NCI-H82 (cell line): ENCODE measurements around the gene DUSP10.

Source experiments
- DNase-seq: peaks from one replicate; lab custom pipeline; 2025; lab: John Stamatoyannopoulos, UW

DUSP10 gene

GRCh38 chr1:221732052-221732451, 9.8 kb downstream of the DUSP10 start:
- DNase-seq: no peak

DNA sequence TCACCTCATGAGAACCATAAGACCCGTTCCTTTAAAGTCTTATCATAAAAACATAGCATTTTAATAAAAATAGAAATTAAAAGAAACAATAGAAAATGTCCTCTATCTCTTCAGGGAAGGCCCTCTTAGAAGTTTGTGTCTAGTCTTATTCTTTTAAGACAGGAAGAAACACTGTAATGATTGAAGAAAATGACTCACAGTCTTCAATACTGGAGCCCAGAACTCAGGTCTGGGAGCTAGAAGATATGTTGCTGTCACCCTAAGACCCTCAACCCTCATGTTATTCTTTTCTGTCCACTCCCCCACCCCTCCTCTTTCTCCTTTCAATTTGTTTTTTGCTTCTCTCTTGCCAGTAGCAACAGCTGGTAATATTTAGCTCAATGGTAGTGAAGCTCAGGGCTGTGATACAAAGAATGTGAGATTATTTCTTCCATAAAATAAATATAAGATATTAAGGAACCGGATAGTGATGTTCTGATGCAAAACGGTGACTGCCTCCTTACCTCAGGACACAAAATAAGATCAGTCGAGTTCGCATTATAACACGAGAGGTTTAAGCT, 12.0 kb downstream of the DUSP10 start:
- DNase-seq: peak; percentile 64

DNA sequence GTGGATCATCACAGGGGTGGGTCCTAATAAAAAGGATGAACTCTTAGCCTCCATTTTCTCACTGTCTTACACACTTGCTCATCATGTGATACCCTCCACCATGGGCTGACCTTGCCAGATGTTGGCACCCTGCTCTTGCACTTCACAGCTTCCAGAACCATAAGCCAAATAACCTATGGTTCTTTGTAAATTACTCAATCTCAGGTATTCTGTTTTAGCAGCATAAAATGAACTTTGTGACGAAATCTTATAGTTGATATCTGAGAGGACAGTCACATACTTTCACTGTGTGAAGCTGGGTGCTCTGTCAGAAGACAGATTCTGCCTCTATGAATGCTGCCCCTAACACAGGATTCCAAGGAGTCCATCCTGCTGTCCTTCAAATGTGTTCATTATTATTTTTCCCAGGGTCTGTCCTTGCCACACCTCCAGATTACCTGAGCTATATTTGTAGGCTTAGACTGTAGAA, 13.8 kb downstream of the DUSP10 start:
- DNase-seq: no peak

GRCh38 chr1:221727146-221728036, 14.5 kb downstream of the DUSP10 start:
- DNase-seq: peak; percentile 68

GRCh38 chr1:221725735-221726672, 15.9 kb downstream of the DUSP10 start:
- DNase-seq: no peak

GRCh38 chr1:221724931-221725605, 16.8 kb downstream of the DUSP10 start:
- no peak for DNase-seq

DNA sequence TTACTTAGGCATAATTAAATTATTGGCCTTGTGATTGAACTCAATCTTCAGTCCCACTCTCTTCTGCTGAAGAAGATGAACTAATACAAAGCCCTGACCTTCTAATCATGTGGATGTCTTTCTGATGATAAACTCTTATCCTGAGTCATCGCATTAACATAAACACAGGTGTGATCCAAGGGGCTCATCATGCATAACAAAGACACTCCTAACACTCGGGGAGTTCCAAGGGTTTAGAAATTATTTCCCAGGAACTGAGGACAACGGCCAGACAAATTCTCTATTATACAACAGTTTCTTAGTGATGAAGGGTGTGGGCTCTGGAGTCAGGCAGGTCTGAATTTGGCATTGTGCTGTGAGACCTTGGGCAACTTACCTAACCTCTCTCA, 18.0 kb downstream of the DUSP10 start:
- no peak for DNase-seq

- DNase-seq: no peak
These were observed 18.7 kb downstream of the DUSP10 start for GRCh38 chr1:221723018-221723847.

GRCh38 chr1:221722254-221723017, 19.5 kb downstream of the DUSP10 start:
- DNase-seq: no peak

DNA sequence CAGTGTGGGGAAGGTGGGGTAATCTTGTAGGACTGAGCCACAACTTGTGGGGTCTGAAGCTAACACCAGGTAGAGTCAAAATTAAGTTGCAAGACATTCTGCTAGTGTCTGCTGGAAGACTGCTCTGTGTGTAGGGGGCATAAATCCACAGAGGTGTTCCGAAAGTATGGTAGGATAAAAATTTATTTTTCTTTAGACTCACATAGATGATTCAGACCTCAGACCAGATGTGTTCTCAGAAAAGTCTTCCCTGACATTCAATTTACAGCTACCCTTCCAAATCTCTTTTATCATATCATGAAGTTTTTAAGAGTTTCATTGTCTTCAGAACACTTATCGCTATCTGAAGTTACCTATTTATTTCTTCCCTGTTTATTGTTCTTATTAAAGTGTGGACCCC, 21.3 kb downstream of the DUSP10 start:
- no peak for DNase-seq

- no peak for DNase-seq
These were observed 21.9 kb downstream of the DUSP10 start for GRCh38 chr1:221719987-221720386.

DNA sequence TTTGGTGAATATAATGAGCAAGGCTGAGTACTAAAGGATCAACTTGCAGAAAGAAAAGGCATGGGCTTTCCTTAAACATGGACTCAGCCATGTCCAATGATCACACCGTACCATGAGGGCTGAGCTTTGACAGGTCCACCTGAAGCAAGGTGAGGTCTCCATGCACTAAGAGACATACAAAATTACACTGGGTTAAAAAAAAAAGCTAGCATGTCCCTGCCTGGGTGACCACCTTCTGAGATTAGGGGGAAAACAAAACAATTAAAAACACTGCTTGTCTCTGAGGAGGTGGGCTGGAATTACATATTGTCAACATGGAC, 22.7 kb downstream of the DUSP10 start:
- DNase-seq: no peak

DNA sequence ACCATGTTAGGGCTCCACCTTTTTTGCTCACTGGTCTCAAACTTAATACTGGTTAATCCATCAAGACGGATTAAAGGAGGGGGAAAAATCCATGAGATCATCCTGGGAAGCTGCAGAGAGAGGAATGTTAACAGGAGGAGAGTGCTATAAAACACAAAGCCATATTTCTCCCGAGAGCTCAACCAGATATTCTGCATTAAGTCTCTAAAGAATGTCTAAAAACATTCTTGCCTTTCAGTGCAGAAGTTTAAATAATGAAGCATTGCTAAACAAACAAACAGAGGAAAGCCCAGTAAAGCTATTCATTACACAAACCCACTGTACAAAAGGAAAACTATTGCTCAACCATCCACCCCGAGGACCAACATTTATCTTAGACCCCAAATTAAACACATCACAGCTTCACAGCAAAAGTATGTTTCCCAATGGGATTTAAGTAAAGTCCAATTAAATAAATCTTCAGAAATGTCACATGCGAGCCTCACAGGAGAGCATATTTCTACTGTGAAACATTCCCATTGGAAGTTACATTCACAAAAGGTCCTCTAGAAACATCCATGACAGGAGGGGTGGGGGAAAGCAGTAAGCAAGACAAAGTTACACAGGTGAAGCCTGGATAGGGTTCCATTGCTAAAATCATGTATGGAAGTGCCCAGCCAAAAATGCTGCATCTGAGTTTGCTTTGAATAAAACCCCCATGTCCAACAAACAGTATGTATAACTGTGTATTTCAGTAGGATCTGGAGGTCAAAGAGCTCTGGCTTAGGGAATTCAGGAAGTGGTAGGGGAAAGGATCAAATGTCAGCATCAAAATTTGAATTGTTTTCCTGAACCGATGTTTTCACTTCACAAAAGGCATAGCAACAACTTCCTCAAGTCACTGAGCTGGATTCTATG, 23.3 kb downstream of the DUSP10 start:
- DNase-seq: peak; percentile 95

GRCh38 chr1:221717485-221717853, 24.4 kb downstream of the DUSP10 start:
- DNase-seq: peak; percentile 52

DNA sequence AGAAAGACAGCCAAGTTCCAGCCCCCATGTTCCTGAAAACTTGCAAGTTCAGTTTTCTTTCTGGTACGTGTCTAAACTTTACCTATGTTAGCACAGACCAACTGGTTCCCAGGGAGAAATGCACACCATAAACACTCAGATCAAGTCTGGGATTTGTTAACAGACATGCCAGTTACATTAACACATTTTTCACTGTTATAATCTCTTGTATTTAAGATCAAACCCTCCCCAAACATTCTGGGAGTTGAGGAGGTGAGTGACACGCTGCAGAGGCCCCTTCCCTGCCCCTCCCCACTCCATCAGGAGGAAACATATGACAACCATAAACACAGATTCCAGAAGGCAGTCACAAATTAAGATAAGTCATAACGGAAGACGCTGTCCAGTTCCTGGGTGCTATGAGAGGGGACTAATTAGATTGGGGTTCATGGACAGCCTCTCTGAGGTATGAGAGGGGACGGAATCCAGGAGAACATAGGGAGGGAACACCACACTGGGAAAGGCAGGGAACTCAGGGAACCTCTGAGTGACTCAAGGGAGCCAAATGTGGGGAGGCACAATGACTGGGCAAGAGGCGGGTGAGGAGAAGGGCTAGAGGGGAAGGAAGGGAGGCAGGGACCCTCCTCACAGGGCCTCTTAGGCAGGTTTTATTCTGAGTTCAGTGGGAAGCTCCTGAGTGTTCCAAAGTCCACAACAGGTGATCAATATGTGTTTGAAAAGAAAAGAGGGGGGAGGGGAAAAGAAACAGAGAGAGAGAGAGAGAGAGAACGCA, 25.0 kb downstream of the DUSP10 start:
- DNase-seq: no peak

GRCh38 chr1:221715321-221716169, 26.3 kb downstream of the DUSP10 start:
- no peak for DNase-seq
